Neutrophil (primary cell): ENCODE data around the gene XYLT1.

ENCODE experiments used
- H3K27ac ChIP-seq: fragments of 200-600 bp; sonication (generic); 2 replicates; pipeline ENCODE4 v1.5.1; 2016; ENCODE audit warnings: mild to moderate bottlenecking, moderate library complexity
- H3K27me3 ChIP-seq: fragments of 200-600 bp; sonication (generic); 2 replicates; pipeline ENCODE4 v1.6.0; 2016; ENCODE audit warnings: mild to moderate bottlenecking
- H3K36me3 ChIP-seq: fragments of 200-600 bp; sonication (generic); 2 replicates; pipeline ENCODE4 v1.5.1; 2017
- H3K4me1 ChIP-seq, 2 experiments: fragments of 200-600 bp in 1 of 2; sonication (generic) in 1 of 2; 1 replicate in 1 of 2; 2 replicates in 1 of 2; pipeline versions ENCODE4 v1.5.1 to v1.6.1; 2013 to 2016; ENCODE audit warnings: low read depth in 1 of 2, low read length in 1 of 2, mild to moderate bottlenecking in 1 of 2, moderate library complexity in 1 of 2; ENCODE audit not compliant: control insufficient read depth in 1 of 2, insufficient read depth in 1 of 2
- H3K4me3 ChIP-seq, 2 experiments: fragments of 200-600 bp in 1 of 2; sonication (generic) in 1 of 2; 1 replicate in 1 of 2; 2 replicates in 1 of 2; pipeline ENCODE4 v1.5.1; 2013 to 2016; ENCODE audit warnings: low read depth in 1 of 2, low read length in 1 of 2, mild to moderate bottlenecking in 1 of 2, moderate library complexity in 1 of 2
- H3K9me3 ChIP-seq: fragments of 200-600 bp; sonication (generic); 2 replicates; pipeline ENCODE4 v1.5.1; 2016
- CTCF ChIP-seq: fragments of 200-600 bp; sonication (generic); IDR thresholded peaks from 2 replicates; pipeline ENCODE4 v1.5.1; 2016; ENCODE audit warnings: antibody characterized with exemption

XYLT1 gene

GRCh38 chr16:17321824-17322223, 148.9 kb downstream of the XYLT1 start:
- no peaks in the 10 kb centered on the region for H3K9me3 ChIP-seq
- peaks cover 63 to 66% of the 10 kb centered on the region in 2 experiments for H3K4me1 ChIP-seq
- no peak for TF ChIP-seq CTCF
- peak overlapping the region; percentile 80 for H3K27ac ChIP-seq
- H3K27me3 ChIP-seq, result no peaks in the 10 kb centered on the region
- H3K4me3 ChIP-seq, result no peak overlapping the region
- no peaks in the 10 kb centered on the region for H3K36me3 ChIP-seq

GRCh38 chr16:17320009-17320408, 150.8 kb downstream of the XYLT1 start:
- H3K27me3 ChIP-seq, result no peaks in the 10 kb centered on the region
- H3K36me3 ChIP-seq, result no peaks in the 10 kb centered on the region
- H3K9me3 ChIP-seq, result no peaks in the 10 kb centered on the region
- peak overlapping the region; percentile 52 for H3K27ac ChIP-seq
- H3K4me3 ChIP-seq, result no peak overlapping the region
- peaks cover 63 to 70% of the 10 kb centered on the region in 2 experiments for H3K4me1 ChIP-seq
- no peak for TF ChIP-seq CTCF

- Histone ChIP-seq H3K9me3 (no peaks in the 10 kb centered on the region), H3K4me1 (peaks cover 64 to 69% of the 10 kb centered on the region in 2 experiments), H3K36me3 (no peaks in the 10 kb centered on the region), H3K27me3 (no peaks in the 10 kb centered on the region), H3K4me3 (no peak overlapping the region), H3K27ac (peak overlapping the region; percentile 59)
- TF ChIP-seq CTCF, result no peak
These were observed 152.5 kb downstream of the XYLT1 start for GRCh38 chr16:17318238-17318637.

- no peaks in the 10 kb centered on the region for H3K27me3 ChIP-seq
- H3K36me3 ChIP-seq, result no peaks in the 10 kb centered on the region
- H3K4me3 ChIP-seq, result no peak overlapping the region
- no peaks in the 10 kb centered on the region for H3K9me3 ChIP-seq
- peaks cover 46 to 51% of the 10 kb centered on the region in 2 experiments for H3K4me1 ChIP-seq
- H3K27ac ChIP-seq, result no peak overlapping the region
- no peak for TF ChIP-seq CTCF
These were observed 154.8 kb downstream of the XYLT1 start for GRCh38 chr16:17316005-17316404.

GRCh38 chr16:17313793-17314547, 156.8 kb downstream of the XYLT1 start:
- H3K4me3 ChIP-seq, result no peak overlapping the region
- no peaks in the 10 kb centered on the region for H3K36me3 ChIP-seq
- no peak overlapping the region for H3K27ac ChIP-seq
- peaks cover 26 to 31% of the 10 kb centered on the region in 2 experiments for H3K4me1 ChIP-seq
- H3K9me3 ChIP-seq, result no peaks in the 10 kb centered on the region
- no peak for TF ChIP-seq CTCF
- H3K27me3 ChIP-seq, result no peaks in the 10 kb centered on the region
